ENCODE data around the gene SPRTN.
"Not testable (repeated sequence)": the region's sequence is repeated elsewhere in the genome, so short reads cannot be mapped to it uniquely, and the experiment has no call there.

SPRTN gene

DNA sequence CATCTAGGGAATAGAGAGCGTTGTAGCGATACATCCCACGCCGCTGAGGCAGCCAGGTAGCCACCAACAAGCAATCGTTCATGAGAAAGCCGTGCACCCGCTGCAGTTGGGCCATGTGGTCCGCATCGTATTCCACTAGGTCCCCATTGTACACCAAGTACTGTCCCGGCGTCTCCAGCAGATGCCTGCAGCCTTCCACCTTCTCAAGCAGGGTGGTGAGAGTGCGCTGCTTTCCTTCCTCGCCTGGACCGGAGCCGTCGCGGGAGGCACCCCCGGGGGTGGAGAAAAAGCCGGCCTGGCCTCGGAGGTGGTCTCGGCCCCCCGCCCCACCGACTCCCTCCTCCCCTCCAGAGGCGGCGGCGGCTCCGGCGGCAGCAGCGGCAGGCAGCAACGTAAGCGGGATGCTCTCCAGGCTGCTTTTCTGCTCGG is 1.0 kb upstream of the SPRTN start:
- no peak for DNase-seq

DNA sequence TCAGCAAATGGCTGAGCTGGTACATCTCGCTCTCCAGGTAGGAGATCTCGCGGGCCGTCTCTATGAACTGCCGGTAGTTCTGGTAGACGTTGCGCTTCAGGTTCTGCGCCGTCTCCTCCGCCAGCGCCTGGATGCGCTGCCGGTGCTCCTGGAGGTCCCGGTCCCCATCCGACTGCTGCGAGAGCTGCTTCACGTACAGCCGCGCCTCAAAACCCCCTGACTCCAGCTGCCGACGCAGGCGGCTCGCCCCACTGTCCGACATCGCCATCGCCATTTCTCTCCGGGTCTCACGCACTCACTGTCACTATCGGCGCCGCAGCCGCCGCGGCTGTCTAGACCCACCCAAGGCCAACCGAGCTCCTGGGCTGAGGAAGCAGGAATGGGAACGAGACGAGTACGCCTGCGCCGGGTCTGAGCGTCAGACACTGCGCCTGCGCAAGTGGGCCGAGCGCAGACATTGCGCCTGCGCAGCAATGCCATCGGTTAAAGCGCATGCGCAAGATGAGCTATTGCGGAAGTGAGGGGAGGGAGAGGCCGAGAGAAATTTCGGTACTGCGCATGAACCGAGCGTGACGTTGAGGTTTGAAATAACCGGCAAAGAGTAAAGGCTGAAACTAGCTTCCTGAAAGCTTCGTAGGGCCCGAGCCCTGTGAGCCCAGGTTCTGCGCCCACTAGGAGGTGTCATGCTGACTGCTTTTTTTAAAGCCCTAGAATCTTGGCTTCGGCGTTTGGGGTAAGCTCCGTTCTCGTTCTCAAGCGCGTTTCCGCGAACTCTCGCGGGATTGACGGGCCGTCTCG is 422 bp upstream of the SPRTN start, which contains the start of gene EXOC8:
EXOC8 (minus strand) TSS at position 381 of the 798 bp plus-strand sequence; CDS start at position 274, 107 bp downstream.
- DNase-seq, result peak; percentile 98

DNA sequence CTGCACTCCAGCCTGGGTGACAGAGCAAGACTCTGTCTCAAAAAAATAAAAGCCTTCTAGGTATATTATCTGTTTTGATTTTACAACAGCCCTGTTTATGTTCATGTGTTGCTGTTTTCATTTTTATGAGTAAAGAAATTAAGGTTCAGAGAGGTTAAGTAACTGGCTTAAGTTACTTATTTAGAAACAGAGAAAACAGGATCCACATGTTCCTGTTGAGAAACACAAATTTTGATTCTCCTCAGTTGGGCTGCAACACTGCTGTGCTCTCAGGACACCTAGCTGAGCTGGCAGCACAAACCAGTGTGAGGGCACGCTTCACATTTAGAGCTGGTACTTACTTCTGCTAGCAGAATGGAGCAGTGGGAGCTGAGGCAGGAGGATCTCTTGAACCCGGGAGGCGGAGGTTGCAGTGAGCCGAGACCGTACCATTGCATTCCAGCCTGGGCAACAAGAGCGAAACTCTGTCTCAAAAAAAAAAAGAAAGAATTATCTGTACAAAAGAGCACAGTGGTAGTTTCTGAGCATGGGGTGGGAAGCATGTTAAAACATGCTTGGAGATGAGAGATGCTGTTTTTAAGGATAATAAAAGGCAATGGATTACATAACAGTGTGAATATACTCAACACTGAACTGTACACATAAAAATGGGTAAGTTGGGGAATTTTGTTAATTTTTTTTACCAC is 2.4 kb downstream of the SPRTN start:
- no peak for DNase-seq

DNA sequence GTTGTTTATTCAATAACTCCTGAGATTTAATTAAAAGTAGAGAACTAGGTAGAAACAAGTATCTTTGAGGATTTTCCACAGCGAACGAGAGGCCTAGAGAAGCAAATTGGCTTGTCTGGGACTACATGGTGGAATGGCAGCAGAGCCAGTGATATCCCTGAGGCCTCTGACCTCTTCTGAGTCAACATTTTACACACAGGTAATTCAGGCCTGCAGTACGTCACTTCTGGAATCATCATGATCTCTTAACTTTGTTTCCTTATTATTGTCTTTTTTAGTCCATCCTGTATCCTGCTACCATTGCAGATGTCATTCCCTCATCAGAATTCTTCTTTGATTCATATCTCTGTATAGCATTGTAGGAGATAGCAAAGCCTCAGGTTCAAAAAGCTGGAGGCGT is 9.9 kb downstream of the SPRTN start:
- DNase-seq, result no peak

DNA sequence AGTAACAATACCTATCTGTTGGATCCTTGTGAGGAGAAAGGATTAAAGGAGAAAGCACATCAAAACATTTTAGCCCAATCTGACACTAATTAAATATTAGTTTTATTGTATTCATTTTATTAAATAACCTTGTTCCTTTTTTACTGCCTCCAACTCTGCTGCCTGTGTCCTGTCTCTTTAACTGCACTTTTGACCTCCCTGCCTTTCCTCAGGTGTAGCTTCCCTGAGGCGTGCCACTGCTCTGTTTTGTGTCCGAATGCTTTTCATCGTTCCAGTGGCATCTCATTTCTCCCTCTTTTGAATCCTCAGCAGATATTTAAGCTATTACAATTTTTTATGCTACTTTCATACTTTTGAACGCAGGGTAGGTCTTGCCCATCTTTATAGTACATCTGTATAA is 10.3 kb downstream of the SPRTN start:
- no peak for DNase-seq

DNA sequence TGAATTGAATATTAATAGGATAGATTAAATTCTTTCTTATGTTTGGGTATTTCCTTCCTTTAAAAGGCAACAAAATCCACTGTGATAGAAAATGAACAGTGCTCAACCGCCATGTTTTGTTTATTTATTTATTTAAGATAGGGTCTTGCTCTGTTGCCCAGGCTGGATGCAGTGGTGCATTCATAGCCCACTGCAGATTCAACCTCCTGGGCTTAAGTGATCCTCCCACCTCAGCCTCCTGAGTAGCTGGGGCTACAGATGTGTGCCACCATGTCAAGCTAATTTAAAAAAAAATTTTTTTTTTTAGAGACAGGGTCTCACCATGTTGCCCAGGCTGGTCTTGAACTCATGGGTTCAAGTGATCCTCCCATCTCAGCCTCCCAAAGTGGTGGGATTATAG is 10.8 kb downstream of the SPRTN start:
- DNase-seq, result not testable (repeated sequence)

DNA sequence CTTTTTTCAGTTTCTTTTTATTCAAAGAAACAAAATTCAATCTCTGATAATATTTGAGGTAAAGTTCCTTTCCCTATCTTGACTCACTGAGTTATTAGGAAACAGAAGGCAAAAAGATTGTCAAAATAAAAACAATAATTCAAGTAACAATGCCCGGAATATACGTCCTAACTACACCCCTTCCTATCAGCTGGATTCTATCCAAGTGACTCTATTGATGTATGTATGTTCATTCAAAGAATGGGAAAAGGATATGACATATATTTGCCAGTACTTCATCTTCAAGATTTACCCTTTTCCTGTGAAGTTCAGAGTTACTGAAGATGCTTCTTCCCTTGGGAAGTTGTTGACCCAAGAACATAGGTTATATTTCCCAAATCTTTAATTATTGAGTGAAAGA is 13.7 kb downstream of the SPRTN start:
- no peak for DNase-seq

DNA sequence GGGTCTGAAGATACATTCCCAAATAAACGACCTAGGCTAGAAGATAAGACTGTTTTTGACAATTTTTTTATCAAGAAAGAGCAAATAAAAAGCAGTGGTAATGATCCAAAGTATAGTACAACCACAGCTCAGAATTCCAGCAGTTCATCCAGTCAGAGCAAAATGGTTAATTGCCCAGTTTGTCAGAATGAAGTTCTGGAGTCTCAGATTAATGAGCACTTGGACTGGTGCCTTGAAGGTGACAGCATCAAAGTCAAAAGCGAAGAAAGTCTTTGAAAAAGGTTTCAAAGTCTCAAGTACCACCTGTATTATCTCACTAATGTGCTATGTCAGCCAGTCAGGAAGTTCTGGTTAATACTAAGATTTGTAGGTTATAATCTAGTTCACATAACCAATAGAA is 15.0 kb downstream of the SPRTN start:
- DNase-seq, result no peak

DNA sequence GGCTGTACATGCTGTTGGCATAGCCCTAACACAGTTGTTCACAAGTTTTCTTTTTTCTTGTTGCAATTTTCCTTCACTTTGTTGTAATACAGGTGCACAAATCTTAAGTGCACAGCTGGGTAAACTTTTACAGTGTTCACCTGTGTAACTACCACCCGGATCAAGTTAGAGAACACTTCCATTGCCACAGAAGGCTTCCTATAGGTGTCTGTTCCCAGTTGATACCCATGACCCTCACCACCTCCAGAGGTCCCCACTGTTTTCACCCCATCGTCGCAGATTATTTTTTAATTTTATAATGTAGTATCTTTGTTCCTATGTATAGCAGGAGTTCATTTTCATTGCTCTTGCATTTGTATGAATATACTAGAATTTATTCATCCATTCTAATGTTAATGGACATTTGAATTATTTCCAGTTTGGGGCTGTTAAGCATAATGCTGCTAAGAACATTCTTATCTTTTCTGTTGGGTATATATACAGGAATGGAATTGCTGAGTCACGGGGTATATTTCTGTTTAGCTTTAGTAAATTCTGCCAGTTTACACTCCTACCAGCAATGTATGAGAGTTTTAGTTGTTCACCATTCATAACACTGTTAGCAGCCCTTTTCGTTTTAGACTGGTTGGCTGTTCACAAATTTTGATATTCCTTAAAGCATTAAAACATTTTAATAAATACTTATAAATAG is 16.4 kb downstream of the SPRTN start:
- DNase-seq, result no peak

DNA sequence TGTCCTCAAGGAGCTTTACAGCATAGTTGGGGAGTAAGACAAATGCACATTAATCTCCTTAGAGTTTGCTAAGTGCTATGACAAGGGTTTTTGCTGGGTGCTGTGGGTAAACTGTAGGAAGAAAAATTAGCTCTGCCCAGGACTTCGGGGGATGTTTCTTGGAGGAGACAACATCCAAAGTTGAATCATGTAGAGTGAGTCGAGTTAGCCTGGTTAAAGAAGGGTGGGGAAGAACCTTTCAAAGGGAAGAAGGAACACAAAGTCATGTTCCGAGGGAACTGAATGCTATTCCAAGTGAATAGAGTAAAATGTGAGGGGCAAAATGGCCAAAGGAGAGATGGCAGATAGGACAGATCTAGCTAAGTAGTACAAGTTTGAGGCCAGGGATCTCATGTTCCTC is 17.1 kb downstream of the SPRTN start:
- DNase-seq, result no peak

DNA sequence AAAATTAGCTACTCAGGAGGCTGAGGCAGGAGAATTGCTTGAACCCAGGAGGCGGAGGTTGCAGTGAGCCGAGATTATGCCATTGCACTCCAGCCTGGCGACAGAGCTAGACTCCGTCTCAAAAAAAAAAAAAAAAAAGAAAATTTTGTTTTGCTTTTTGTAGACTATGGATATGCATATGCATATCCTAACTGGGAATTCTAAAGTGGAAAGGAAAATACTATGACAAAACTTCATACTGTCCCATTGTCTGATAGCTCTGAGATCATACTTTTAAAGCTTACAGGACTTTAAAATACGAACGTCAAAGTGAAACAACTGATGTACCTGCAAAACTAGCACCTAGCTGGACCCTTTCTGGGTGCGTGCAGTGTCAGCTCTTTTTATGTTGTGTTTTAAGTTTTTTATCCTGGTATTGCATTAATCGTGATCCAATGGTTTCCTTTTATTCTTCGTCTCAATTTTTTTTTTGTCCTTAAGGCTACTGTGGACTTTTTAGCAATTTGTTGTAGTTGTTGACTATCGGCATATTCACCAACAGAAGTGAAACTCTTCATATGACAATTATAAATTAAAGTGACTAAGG is 19.2 kb downstream of the SPRTN start:
- no peak for DNase-seq

DNA sequence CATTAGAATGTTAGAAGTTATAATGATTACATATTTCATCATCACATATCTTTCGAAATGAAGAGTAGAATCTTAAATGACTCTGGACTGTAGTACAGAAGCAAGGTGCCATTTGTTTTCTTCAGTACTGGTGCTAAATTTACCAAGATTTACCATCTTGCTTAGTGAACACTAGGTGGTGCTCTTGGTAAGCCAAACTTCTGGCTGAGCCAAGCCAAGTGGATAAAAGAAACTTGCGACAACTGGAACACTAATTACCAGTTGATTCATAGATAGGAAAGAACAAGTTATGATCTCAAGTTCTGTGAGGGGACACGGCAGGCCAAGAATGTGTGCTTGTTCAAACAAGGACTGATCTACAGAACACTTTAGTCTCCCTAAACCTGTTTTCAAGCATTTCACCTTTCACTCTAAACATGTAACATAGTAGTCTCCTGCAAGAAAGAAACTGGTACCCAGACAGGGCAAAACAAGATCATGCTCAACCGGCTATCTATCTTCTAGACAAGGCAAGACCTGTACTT is 19.8 kb downstream of the SPRTN start:
- DNase-seq, result peak; percentile 66

DNA sequence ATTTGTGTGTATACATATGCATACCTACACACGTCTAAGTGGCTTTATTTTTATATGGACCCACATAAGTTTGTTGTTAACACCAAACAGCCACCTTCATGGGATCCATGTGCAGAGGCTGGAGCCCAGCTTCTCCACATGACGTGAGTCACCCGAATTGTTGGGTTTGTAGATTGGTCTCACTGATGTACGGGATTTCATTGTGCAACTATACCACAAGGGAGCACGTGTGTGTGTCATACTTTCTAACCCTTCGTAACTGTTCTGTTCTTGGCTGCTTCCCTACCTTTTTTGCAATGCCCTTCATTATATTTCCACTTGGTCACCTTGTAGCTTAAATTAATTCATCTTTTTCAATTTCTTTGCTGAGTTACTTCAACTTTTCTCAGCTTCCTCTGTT is 21.0 kb downstream of the SPRTN start:
- DNase-seq, result no peak

DNA sequence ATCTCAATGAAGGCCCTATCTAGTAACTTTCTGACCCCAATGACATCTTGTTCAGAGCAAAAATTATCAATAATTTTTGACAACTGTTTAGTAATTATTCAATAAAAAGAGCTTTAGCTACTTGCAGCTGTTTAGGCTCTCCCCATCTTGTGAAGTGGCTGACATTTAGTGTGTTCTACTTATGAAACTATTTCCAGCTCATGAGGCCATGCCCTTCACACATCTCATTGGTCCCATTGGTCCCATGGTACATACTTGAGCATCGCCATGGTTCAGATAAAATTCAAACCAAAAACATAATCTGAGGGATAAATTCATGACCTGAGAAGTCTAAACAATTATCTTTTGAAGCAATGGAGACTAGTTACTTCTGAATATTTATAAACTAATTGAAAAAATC is 24.2 kb downstream of the SPRTN start:
- no peak for DNase-seq

DNA sequence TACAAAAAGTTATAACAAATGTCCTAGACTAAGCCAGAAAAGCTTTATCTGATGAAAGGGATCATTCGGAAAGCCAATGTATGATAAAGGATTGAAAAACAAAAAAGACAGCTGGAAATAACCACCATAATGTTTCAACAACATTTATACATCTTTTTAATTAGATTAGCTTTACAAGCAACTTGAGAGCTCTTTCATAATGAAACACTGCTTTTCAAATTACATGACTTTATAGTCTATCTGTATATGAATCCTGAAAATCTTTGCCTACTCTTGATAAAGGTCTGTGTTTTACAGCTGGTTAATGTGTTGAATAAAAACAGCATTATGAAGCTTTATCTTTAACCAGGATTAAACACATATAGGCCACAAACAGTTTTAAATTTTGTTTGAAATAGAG is 25.5 kb downstream of the SPRTN start:
- DNase-seq, result no peak

DNA sequence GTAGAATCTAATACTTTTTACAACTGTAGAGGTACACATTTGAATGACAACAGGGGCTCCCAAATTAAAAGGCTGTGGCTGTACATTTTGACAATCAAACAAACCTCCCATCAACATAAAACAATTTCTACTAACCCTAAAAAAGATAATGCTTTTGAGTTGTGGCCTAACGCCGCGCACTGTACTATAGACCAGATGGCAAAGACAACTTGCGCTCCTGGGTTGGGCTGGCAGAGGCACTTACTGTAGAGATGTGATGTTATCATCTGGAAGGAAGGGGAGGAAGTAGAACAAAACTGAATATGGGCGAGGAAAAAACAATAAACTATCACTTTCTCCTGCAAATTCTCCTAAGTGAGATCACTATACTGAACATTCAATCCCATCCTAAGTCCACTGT is 26.1 kb downstream of the SPRTN start:
- DNase-seq, result no peak

DNA sequence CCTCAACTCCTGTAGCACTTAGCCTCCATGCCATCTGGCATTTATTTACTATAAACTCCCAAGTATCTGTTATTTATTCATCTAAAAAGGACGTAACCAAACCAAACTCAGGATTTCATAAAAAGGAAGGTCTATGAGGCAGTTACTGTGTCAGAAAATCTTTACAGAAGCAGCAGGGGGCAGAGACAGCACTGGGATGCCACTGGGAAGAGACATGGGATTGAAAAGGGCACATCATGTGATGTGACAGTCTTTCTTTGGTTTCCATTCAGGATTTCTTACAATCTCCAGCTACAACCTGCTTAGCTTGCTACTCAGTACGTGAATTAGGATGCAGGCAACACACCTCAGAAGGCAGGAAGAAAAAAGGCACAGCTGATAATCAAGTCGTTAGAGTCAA is 31.2 kb downstream of the SPRTN start:
- DNase-seq, result no peak

DNA sequence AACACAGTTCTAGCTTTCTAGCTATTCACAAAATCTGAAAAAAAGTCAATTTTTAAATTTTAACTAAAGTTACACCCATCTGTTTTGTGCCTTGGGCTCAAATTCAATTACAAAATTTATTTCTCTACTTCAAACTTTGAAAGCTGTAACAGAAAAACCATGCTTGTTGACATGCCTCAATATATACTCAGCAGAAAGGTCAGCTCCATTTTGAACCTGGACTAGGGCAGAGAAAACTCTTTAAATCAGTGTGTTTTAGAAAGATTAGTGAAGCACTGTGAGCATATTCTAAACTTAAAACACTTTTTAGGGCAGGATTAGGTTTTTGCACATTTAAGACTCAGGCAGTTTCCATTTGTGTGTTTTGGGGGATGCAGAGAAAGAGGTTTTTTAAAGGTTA is 34.4 kb downstream of the SPRTN start:
- DNase-seq, result no peak

DNA sequence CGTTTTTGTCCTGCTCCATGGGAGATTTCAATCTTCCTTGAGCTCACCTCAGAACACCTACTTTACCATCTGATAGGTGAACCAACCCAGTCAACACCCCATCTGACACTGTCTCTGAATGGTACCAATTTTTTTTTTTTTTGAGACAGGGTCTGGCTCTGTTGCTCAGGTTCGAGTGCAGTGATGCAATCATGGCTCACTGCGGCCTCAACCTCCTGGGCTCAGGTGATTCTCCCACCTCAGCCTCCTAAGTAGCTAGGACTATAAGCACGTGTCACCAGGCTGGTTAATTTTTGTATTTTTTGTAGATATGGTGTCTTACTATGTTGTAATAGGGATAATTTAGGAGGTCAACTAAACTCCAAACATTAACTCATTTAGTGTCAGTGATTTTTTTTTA is 36.3 kb downstream of the SPRTN start:
- DNase-seq, result no peak

DNA sequence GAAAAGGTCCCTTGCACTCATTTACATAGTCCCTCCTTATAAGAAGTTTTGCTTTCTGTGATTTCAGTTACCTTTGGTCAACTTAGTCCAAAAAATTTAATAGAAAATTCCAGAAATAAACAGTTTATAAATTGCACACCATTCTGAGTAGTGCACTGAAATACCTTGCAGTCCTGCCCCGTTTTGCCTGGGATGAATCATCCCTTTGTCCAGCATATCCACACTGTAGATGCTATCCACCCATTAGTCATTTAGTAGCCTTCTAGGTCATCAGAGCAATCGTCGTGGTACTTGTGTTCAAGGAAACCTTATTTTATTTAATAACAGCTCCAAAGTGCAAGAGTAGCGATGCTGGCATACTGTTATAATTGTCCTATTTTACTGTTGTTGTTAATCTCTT is 38.0 kb downstream of the SPRTN start:
- DNase-seq, result no peak

DNA sequence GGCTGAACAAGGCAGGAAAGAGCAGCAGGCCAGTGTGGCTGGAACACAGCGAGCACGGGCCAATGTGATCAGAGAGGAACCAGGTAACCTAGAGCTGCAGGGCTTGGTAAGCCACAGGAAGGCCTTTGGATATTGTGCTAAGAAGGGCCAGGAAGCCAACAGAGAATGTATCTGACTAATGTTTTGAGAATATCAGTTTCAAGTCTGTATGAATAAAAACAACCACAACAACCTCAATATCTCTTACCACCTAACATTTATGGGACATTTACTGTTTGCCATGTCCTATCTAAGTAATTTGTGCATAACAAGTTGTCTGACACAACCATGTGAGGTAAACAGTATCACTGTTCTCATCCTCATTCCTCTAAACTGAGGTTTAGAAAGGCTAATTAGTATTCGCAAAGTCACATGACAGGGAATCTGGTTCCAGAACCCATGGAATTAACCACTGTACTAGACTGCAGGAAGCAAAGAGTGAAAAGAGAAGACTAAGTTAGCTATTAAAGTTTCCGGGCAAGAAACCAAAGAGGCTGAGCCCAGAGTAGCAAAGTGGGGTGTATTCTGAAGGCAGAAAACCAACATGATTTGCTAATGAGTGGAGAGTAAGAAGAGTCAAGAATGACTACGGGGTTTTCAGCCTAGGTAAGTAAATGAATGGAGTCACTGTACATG is 38.9 kb downstream of the SPRTN start:
- peak; percentile 37 for DNase-seq

DNA sequence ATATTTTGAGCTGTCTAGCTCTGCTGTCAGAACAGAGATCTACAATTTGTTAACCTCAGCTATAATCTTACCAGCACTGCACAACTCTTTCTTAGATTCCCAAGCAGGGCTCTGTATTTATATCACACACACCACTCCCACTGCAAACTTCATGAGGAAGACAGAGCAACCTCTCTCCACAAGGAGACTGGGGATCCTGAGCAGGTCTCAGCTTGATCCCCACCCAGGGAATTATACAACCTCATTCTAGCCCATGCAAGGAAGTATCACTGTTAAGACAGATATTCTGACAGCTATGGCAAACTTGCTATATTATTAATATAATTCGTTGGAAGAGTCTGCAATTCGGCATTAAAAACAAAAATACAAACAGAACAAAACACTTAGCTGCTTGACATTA is 43.6 kb downstream of the SPRTN start:
- DNase-seq, result no peak

DNA sequence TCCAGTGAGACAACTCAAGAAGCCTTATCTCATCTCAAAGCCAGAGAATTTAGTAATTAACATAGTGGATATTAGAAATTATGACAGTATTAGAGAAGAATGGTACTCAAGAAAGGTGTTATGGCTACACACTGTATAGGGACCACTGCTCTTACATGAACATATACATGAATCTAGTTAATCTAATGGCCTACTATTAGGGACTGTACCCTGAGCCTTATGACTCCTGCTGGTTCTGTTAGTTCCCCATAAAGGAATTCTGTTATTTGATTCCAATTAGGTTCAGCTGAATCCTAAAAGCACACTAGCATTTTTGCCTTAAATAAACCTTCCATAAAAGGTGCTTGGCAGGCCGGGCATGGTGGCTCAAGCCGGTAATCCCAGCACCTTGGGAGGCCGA is 44.3 kb downstream of the SPRTN start:
- no peak for DNase-seq

Data from activated CD4-positive, alpha-beta T cell treated with anti-CD3 and anti-CD28 coated beads, Interleukin-2, amount 50 U/mL, for 16 hours (primary cell).